GM12892 (cell line): ENCODE results near the gene PSMD11.
A peak's percentile ranks its signal among the peaks of the same experiment; 100 is the strongest.
"Not testable (repeated sequence)": the region's sequence is repeated elsewhere in the genome, so short reads cannot be mapped to it uniquely, and the experiment has no call there.

Experiments
- DNase-seq: peaks from one replicate; pipeline ENCODE4 v3.0.0; 2011; ENCODE audit not compliant: insufficient read length
- FAIRE-seq: peaks from 2 replicates; lab custom pipeline; 2011; peaks lifted over from hg19 to GRCh38; lab: Jason Lieb, UNC
- POLR2A ChIP-seq: IDR thresholded peaks from 2 replicates; pipeline ENCODE4 v1.6.1; 2011; ENCODE audit warnings: low read depth, low read length, control low read depth
- POLR2AphosphoS5 ChIP-seq: IDR thresholded peaks from 2 replicates; pipeline ENCODE4 v1.6.1; 2011; ENCODE audit warnings: low read depth, low read length, control low read depth
- TAF1 ChIP-seq: IDR thresholded peaks from 2 replicates; pipeline ENCODE4 v1.6.1; 2011; ENCODE audit warnings: low read depth, mild to moderate bottlenecking, control low read depth, low read length, borderline replicate concordance

Gene PSMD11

DNA sequence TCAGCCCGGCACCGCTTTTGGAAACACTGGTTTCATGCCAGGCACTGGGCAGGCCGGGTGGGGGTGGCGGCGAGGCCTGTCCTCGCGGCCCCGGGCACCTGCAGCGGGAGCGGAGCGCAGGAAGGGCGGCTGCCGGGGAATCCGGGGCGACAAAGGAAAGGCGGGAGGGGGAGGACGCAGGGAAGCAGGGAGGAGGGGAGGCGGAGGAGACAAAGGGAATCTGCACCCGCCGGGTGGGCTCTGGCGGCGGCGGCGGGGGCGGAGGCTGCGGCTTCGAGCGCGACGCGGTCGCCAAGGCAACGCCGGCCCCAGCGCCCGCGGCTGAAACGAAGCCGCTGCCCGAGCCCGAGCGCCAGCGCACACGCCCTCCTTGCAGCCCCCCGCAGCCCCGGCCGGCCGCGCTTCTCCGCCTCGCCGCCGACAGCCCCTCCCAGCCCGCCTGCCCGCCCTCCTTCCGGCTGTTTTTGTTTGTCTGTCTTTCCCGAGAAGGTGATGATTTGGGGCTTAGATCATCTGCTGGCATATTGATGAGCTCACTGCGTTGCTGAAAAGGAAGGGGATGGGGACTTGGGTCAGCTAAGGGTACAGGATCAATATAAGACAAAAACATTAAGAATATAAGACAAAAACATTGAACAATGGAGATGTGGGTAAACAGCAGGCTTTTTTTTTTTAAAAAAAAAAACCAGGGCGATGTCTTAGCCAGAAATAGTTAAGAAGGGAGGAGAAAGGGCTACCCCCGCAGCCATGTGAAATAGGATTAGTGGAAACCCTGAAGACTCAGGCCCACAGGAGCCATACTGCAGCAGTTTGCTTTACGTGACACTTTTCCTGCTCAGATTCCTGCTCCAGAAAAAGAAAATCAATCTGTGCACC, 75.2 kb downstream of the PSMD11 start:
- DNase-seq = no peak
- peak; percentile 76 for FAIRE-seq
- no peak for TF ChIP-seq TAF1
- no peak; the same call in 1 of the 2 replicates for TF ChIP-seq POLR2A
- TF ChIP-seq POLR2AphosphoS5 = no peak

DNA sequence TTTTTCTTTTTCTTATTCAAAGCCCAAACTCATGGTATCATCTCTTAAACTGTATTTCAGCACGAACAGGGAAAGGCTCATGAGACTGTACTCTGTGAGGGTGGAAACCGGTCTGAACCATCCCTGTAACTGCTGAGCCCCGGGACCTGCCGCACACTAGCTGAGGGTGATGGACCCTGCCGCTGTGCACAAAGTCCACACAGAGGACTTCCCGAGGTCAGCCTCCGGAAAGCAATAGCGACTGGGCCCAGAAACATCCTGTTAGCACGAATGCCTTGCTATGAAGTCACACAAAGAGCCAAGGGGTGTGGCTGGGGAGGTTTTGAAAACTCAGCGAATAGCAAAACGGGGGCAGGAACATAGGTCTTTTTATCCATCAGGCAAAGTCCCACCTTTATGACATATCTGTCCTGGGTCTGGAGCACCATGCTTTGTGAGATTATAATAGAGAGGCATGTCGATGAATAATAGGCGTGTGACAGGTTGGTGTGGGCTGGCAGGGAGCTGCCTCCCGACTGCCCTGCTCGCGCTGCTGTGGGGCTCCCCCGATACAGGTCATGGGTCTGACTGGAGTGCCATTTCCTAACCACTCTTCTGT, 75.9 kb downstream of the PSMD11 start:
- DNase-seq = no peak
- peak; percentile 89 for FAIRE-seq
- TF ChIP-seq POLR2AphosphoS5 (peak; percentile 90), POLR2A (peak; percentile 83), TAF1 (peak; percentile 58; the same call in 1 of the 2 replicates)

- FAIRE-seq (no peak), DNase-seq (no peak)
- no peak for TF ChIP-seq POLR2AphosphoS5
- no peak for TF ChIP-seq TAF1
- TF ChIP-seq POLR2A = no peak
Observed at GRCh38 chr17:32520737-32521404, 76.6 kb downstream of the PSMD11 start.

- FAIRE-seq (peak; percentile 98), DNase-seq (peak; percentile 51)
- TF ChIP-seq TAF1 (peak; percentile 44; the same call in 1 of the 2 replicates), POLR2A (peak; percentile 83), POLR2AphosphoS5 (peak; percentile 83)
Observed at GRCh38 chr17:32523017-32523680, 78.8 kb downstream of the PSMD11 start.

- no peak; the same call in none of the 2 replicates for TF ChIP-seq POLR2A
- no peak for DNase-seq
- FAIRE-seq = peak; percentile 98
Observed at GRCh38 chr17:32523827-32524552, 79.7 kb downstream of the PSMD11 start.

GRCh38 chr17:32524553-32524880, 80.2 kb downstream of the PSMD11 start:
- not testable (repeated sequence) for FAIRE-seq, DNase-seq

- TF ChIP-seq POLR2A (no peak), TAF1 (no peak), POLR2AphosphoS5 (no peak)
- FAIRE-seq (peak; percentile 79), DNase-seq (no peak)
Observed at GRCh38 chr17:32525122-32525521, 80.8 kb downstream of the PSMD11 start.

- FAIRE-seq (no peak), DNase-seq (no peak)
- no peak for TF ChIP-seq POLR2A
- TF ChIP-seq TAF1 = no peak
- no peak for TF ChIP-seq POLR2AphosphoS5
Observed at GRCh38 chr17:32527146-32527545, 82.8 kb downstream of the PSMD11 start.

DNA sequence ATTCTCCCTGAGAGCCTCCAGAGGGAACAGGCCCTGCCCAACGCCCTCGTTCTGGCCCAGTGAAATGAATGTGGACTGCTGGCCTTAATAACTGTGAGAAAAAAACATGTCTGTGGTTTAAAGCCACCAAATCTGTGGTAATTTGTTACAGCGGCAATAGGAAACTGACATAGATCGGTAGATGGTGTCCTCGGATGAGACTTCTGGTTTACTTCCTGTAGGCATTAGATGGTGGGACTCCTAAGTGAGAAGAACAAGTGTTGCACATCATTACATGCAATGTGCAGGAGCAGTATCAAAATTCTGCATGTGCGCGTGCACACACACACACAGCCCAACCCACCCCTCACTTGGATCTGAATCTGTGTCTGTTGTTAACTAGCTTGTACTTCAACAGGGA, 84.5 kb downstream of the PSMD11 start:
- DNase-seq (no peak), FAIRE-seq (no peak)
- no peak for TF ChIP-seq TAF1
- no peak for TF ChIP-seq POLR2A
- no peak for TF ChIP-seq POLR2AphosphoS5

GRCh38 chr17:32529604-32530003, 85.3 kb downstream of the PSMD11 start:
- no peak for FAIRE-seq
- TF ChIP-seq POLR2A = no peak
- no peak for TF ChIP-seq POLR2AphosphoS5
- no peak for TF ChIP-seq TAF1
- no peak for DNase-seq
